Putamen (tissue), 1 donor: ENCODE data around the gene CMIP.
A peak's percentile ranks its signal among the peaks of the same experiment; 100 is the strongest.

Experiments used
- DNase-seq: peaks from one replicate; pipeline ENCODE4 v3.0.0-alpha.2; 2016; ENCODE audit warnings: low spot score

Gene CMIP

GRCh38 chr16:81535679-81536360 lies 91.2 kb downstream of the CMIP start:
- no peak for DNase-seq

GRCh38 chr16:81536648-81537047 lies 92.0 kb downstream of the CMIP start:
- no peak for DNase-seq

GRCh38 chr16:81537721-81538561 lies 93.3 kb downstream of the CMIP start:
- no peak for DNase-seq

- no peak for DNase-seq
Measured at GRCh38 chr16:81539009-81539758, 94.6 kb downstream of the CMIP start.

GRCh38 chr16:81539759-81540472 lies 95.3 kb downstream of the CMIP start:
- DNase-seq, result no peak

GRCh38 chr16:81541314-81541713 lies 96.7 kb downstream of the CMIP start:
- no peak for DNase-seq

GRCh38 chr16:81542609-81543570 lies 98.3 kb downstream of the CMIP start:
- no peak for DNase-seq

GRCh38 chr16:81543571-81543970 lies 99.0 kb downstream of the CMIP start:
- no peak for DNase-seq

- DNase-seq, result no peak
Measured at GRCh38 chr16:81544261-81544660, 99.7 kb downstream of the CMIP start.

- no peak for DNase-seq
Measured at GRCh38 chr16:81544700-81545271, 100.2 kb downstream of the CMIP start.

- peak; percentile 59 for DNase-seq
Measured at GRCh38 chr16:81545470-81546250, 101.1 kb downstream of the CMIP start.

- DNase-seq, result no peak
Measured at GRCh38 chr16:81546781-81547180, 102.2 kb downstream of the CMIP start.

- DNase-seq, result no peak
Measured at GRCh38 chr16:81547194-81547938, 102.8 kb downstream of the CMIP start.

- DNase-seq, result no peak
Measured at GRCh38 chr16:81547939-81548216, 103.3 kb downstream of the CMIP start.

- no peak for DNase-seq
Measured at GRCh38 chr16:81548551-81548875, 103.9 kb downstream of the CMIP start.

- no peak for DNase-seq
Measured at GRCh38 chr16:81548876-81549546, 104.4 kb downstream of the CMIP start.

- DNase-seq, result no peak
Measured at GRCh38 chr16:81549547-81550431, 105.2 kb downstream of the CMIP start.

- DNase-seq, result no peak
Measured at GRCh38 chr16:81550432-81550808, 105.8 kb downstream of the CMIP start.
